GM19372 (cell line): Measurements from ENCODE around the gene GLTP.
"Not testable (repeated sequence)": the region's sequence is repeated elsewhere in the genome, so short reads cannot be mapped to it uniquely, and the experiment has no call there.

Experiments used
- ATAC-seq: cut with Tn5 transposase; IDR thresholded peaks from one replicate; pipeline ENCODE4 v1.9.1; 2021; ENCODE audit warnings: mild to moderate bottlenecking, low read depth, moderate library complexity; ENCODE audit not compliant: unreplicated experiment

The GLTP gene

GRCh38 chr12:109880043-109880931 is at the start of gene GLTP:
GLTP (minus strand) TSS chr12:109880541; CDS start chr12:109880374, 167 bp downstream.
- peak; percentile 94 for ATAC-seq

- not testable (repeated sequence) for ATAC-seq
Observed at GRCh38 chr12:109929326-109929725, 49.0 kb upstream of the GLTP start.

GRCh38 chr12:109928058-109928656 is 47.8 kb upstream of the GLTP start:
- no peak for ATAC-seq

- no peak for ATAC-seq
Observed at GRCh38 chr12:109927622-109928021, 47.3 kb upstream of the GLTP start.

- ATAC-seq, result no peak
Observed at GRCh38 chr12:109926488-109927210, 46.3 kb upstream of the GLTP start.

- ATAC-seq, result no peak
Observed at GRCh38 chr12:109926016-109926415, 45.7 kb upstream of the GLTP start.

- no peak for ATAC-seq
Observed at GRCh38 chr12:109925185-109925840, 45.0 kb upstream of the GLTP start.

- no peak for ATAC-seq
Observed at GRCh38 chr12:109923481-109924245, 43.3 kb upstream of the GLTP start.

GRCh38 chr12:109923038-109923437 is 42.7 kb upstream of the GLTP start:
- no peak for ATAC-seq

GRCh38 chr12:109921982-109922381 is 41.6 kb upstream of the GLTP start:
- no peak for ATAC-seq

GRCh38 chr12:109920261-109920780 is 40.0 kb upstream of the GLTP start:
- ATAC-seq, result no peak

GRCh38 chr12:109919456-109919855 is 39.1 kb upstream of the GLTP start:
- ATAC-seq, result no peak

GRCh38 chr12:109916045-109916444 is 35.7 kb upstream of the GLTP start:
- no peak for ATAC-seq

- no peak for ATAC-seq
Observed at GRCh38 chr12:109915171-109916040, 35.1 kb upstream of the GLTP start.

GRCh38 chr12:109914461-109914860 is 34.1 kb upstream of the GLTP start:
- no peak for ATAC-seq

- ATAC-seq, result no peak
Observed at GRCh38 chr12:109912855-109913321, 32.5 kb upstream of the GLTP start.

GRCh38 chr12:109910969-109911348 is 30.6 kb upstream of the GLTP start:
- no peak for ATAC-seq

GRCh38 chr12:109910254-109910968 is 30.1 kb upstream of the GLTP start:
- ATAC-seq, result no peak
